Right ventricle myocardium inferior (tissue), 1 donor: ENCODE data around the gene CYP27B1. TPM values are rescaled to one million over a fixed set of nuclear protein-coding genes. Genes with fewer than 3 reads are reported as not detected.
A peak's percentile ranks its signal among the peaks of the same experiment; 100 is the strongest.

ENCODE experiments used
- ATAC-seq: fragments of 200-7000 bp; cut with Tn5 transposase; one replicate; pipeline ENCODE4 v1.9.1; 2020; ENCODE audit warnings: mild to moderate bottlenecking, moderate library complexity
- DNase-seq: peaks from one replicate; pipeline ENCODE4 v3.0.0; 2021; ENCODE audit errors: missing footprints
- intact Hi-C: fragments of 100-400 bp; cut with DNase I; formaldehyde crosslinking; loops from one replicate; pipeline ENCODE4 v1.11.0; 2022
- total RNA-seq: library from RNA; stranded (reverse); fragmentation: NEBNext Ultra II Directional; extraction: Animal tissue kit (Norgen Biotek cat#: 25700); gene quantifications from one replicate; pipeline ENCODE4 v1.2.1, GENCODE V29; 2021
- donor health status: DM: no; HTN: yes; CAD: no; lungs with severe emphysema.

Gene CYP27B1
- total RNA-seq, 1 donor from 2014 or later = 0.49 TPM

- ATAC-seq (no peak), DNase-seq (no peak)
- intact Hi-C loops = no loop called here
Measured at GRCh38 chr12:57741844-57742738, 24.8 kb downstream of the CYP27B1 start.

GRCh38 chr12:57741413-57741789, 25.5 kb downstream of the CYP27B1 start:
- ATAC-seq (no peak), DNase-seq (no peak)

GRCh38 chr12:57740656-57741412, 26.0 kb downstream of the CYP27B1 start:
- no peak for ATAC-seq
- intact Hi-C loops = no loop called here

More at GRCh38 chr12:57741413-57741789, 25.5 kb downstream of the CYP27B1 start:
- intact Hi-C loops = no loop called here

GRCh38 chr12:57739914-57740538, 26.9 kb downstream of the CYP27B1 start:
- DNase-seq = no peak
- intact Hi-C loops = no loop called here

More at GRCh38 chr12:57740656-57741412, 26.0 kb downstream of the CYP27B1 start:
- no peak for DNase-seq

GRCh38 chr12:57739387-57739786, 27.5 kb downstream of the CYP27B1 start:
- ATAC-seq (no peak), DNase-seq (no peak)
- intact Hi-C loops = no loop called here

More at GRCh38 chr12:57739914-57740538, 26.9 kb downstream of the CYP27B1 start:
- ATAC-seq = no peak

- intact Hi-C loops = no loop called here
- DNase-seq (no peak), ATAC-seq (no peak)
Measured at GRCh38 chr12:57738661-57739237, 28.1 kb downstream of the CYP27B1 start, which contains the start of gene AGAP2. TSS of gene AGAP2 (minus strand) at chr12:57738742. CDS start at chr12:57738246, 496 bp downstream.

- intact Hi-C loops = no loop called here
- no peak for DNase-seq
Measured at GRCh38 chr12:57737467-57738460, 29.1 kb downstream of the CYP27B1 start.

GRCh38 chr12:57736741-57737466, 30.0 kb downstream of the CYP27B1 start:
- no peak for ATAC-seq
- intact Hi-C loops = no loop called here
- no peak for DNase-seq

More at GRCh38 chr12:57737467-57738460, 29.1 kb downstream of the CYP27B1 start:
- ATAC-seq = no peak

GRCh38 chr12:57735952-57736740, 30.7 kb downstream of the CYP27B1 start:
- intact Hi-C loops = no loop called here
- peak; percentile 24 for ATAC-seq
- DNase-seq = no peak

- no peak for DNase-seq
- no peak for ATAC-seq
- intact Hi-C loops = no loop called here
Measured at GRCh38 chr12:57735198-57735855, 31.6 kb downstream of the CYP27B1 start.

GRCh38 chr12:57734591-57734990, 32.3 kb downstream of the CYP27B1 start:
- intact Hi-C loops = no loop called here

GRCh38 chr12:57733928-57734327, 33.0 kb downstream of the CYP27B1 start:
- DNase-seq (no peak), ATAC-seq (no peak)
- intact Hi-C loops = no loop called here

More at GRCh38 chr12:57734591-57734990, 32.3 kb downstream of the CYP27B1 start:
- no peak for ATAC-seq
- DNase-seq = no peak

- DNase-seq (no peak), ATAC-seq (no peak)
- intact Hi-C loops = no loop called here
Measured at GRCh38 chr12:57732726-57733593, 33.9 kb downstream of the CYP27B1 start.

GRCh38 chr12:57732270-57732669, 34.6 kb downstream of the CYP27B1 start:
- ATAC-seq (no peak), DNase-seq (no peak)
- intact Hi-C loops = no loop called here
